SK-N-SH treated with all-trans-retinoic acid at 6 μM for 48 hours (cell line): ENCODE results near the gene UNC5C.

Experiments
- ATAC-seq: fragments of 200-7000 bp; cut with Tn5 transposase; 3 replicates; pipeline ENCODE4 v1.9.1; 2020; ENCODE audit warnings: mild to moderate bottlenecking, moderate library complexity
- ARNTL ChIP-seq: fragments of 450-650 bp; formaldehyde crosslinking; IDR thresholded peaks from 2 replicates; pipeline ENCODE4 v1.5.0; 2020; ENCODE audit warnings: low read depth, mild to moderate bottlenecking, moderate library complexity, borderline replicate concordance
- CREB5 ChIP-seq: fragments of 250-450 bp; sonication (Bioruptor Pico); IDR thresholded peaks from 2 replicates; pipeline ENCODE4 v1.5.1; 2020; ENCODE audit warnings: low read depth, mild to moderate bottlenecking, moderate library complexity
- CSDC2 ChIP-seq: fragments of 250-450 bp; sonication (Bioruptor Pico); IDR thresholded peaks from 2 replicates; pipeline ENCODE4 v1.5.0; 2020; ENCODE audit warnings: mild to moderate bottlenecking, moderate library complexity
- CSRNP3 ChIP-seq: fragments of 250-450 bp; sonication (Bioruptor Pico); IDR thresholded peaks from 2 replicates; pipeline ENCODE4 v1.5.1; 2021; ENCODE audit warnings: mild to moderate bottlenecking, moderate library complexity
- GLIS3 ChIP-seq: fragments of 250-450 bp; sonication (Bioruptor Pico); IDR thresholded peaks from 2 replicates; pipeline ENCODE4 v1.5.0; 2020; ENCODE audit warnings: mild to moderate bottlenecking, moderate library complexity
- ISL1 ChIP-seq: fragments of 250-450 bp; sonication (Bioruptor Pico); IDR thresholded peaks from 2 replicates; pipeline ENCODE4 v2.1.2; 2022; ENCODE audit warnings: mild to moderate bottlenecking, moderate library complexity
- OSR1 ChIP-seq: fragments of 250-450 bp; sonication (Bioruptor Pico); IDR thresholded peaks from 2 replicates; pipeline ENCODE4 v1.8.0; 2022; ENCODE audit warnings: moderate library complexity, mild to moderate bottlenecking, inconsistent platforms
- POU6F1 ChIP-seq: fragments of 250-450 bp; sonication (Bioruptor Pico); IDR thresholded peaks from 2 replicates; pipeline ENCODE4 v1.8.0; 2021; ENCODE audit warnings: low read depth, mild to moderate bottlenecking, moderate library complexity, borderline replicate concordance
- PPARA ChIP-seq: fragments of 250-450 bp; sonication (Bioruptor Pico); IDR thresholded peaks from 2 replicates; pipeline ENCODE4 v1.5.0; 2020; ENCODE audit warnings: mild to moderate bottlenecking, borderline replicate concordance
- RARB ChIP-seq: fragments of 250-450 bp; sonication (Bioruptor Pico); IDR thresholded peaks from 2 replicates; pipeline ENCODE4 v1.8.0; 2021; ENCODE audit warnings: mild to moderate bottlenecking, moderate library complexity
- TCF4 ChIP-seq: fragments of 250-450 bp; sonication (Bioruptor Pico); IDR thresholded peaks from 2 replicates; pipeline ENCODE4 v1.8.0; 2021; ENCODE audit warnings: mild to moderate bottlenecking, moderate library complexity, borderline replicate concordance
- TOX ChIP-seq: fragments of 250-450 bp; sonication (Bioruptor Pico); IDR thresholded peaks from 2 replicates; pipeline ENCODE4 v1.8.0; 2021; ENCODE audit warnings: mild to moderate bottlenecking, moderate library complexity, borderline replicate concordance
- TSHZ2 ChIP-seq: fragments of 250-450 bp; sonication (Bioruptor Pico); IDR thresholded peaks from 2 replicates; pipeline ENCODE4 v1.5.0; 2020; ENCODE audit warnings: mild to moderate bottlenecking, moderate library complexity
- ZFP3 ChIP-seq: fragments of 250-450 bp; sonication (Bioruptor Pico); IDR thresholded peaks from 2 replicates; pipeline ENCODE4 v1.5.0; 2020; ENCODE audit warnings: mild to moderate bottlenecking, moderate library complexity
- ZNF565 ChIP-seq: fragments of 450-650 bp; formaldehyde crosslinking; conservative IDR thresholded peaks from 2 replicates; pipeline ENCODE4 v1.5.0; 2020; ENCODE audit warnings: low read depth, mild to moderate bottlenecking, moderate library complexity
- ZNF70 ChIP-seq: fragments of 450-650 bp; formaldehyde crosslinking; IDR thresholded peaks from 2 replicates; pipeline ENCODE4 v1.5.0; 2020; ENCODE audit warnings: mild to moderate bottlenecking, moderate library complexity
- TF ChIP-seq, protein P1 (sequence below): fragments of 250-450 bp; sonication (Bioruptor Pico); IDR thresholded peaks from 2 replicates; pipeline ENCODE4 v1.8.0; 2020; ENCODE audit warnings: mild to moderate bottlenecking, moderate library complexity, borderline replicate concordance

UNC5C gene

DNA sequence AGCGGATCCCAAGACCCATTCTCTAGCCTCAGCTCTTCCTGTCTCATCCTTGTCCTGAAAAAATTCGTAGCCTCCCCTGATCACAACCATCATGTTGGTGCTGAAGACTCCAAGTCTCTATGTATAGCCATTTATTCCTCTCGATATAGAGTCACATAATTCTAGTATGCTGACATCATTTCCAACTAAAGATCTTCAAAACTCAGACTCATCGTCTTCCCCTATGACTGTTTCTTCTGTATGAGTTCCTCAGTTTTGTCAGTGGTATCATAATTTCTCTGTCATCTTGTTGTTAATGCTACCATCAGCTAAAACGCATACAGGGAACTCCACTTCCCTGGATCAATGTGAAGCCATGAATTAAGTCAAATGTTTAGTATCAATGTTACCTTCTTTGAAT lies 41.2 kb downstream of the UNC5C start:
- TF ChIP-seq CREB5 (no peak), ZFP3 (CRISPR knock-in tag) (no peak), CSDC2 (no peak), TCF4 (CRISPR knock-in tag) (no peak), ZNF70 (CRISPR knock-in tag) (no peak), ZNF565 (CRISPR knock-in tag) (no peak), ISL1 (no peak), RARB (CRISPR knock-in tag) (no peak), CSRNP3 (CRISPR knock-in tag) (no peak)
- no peak for ATAC-seq

DNA sequence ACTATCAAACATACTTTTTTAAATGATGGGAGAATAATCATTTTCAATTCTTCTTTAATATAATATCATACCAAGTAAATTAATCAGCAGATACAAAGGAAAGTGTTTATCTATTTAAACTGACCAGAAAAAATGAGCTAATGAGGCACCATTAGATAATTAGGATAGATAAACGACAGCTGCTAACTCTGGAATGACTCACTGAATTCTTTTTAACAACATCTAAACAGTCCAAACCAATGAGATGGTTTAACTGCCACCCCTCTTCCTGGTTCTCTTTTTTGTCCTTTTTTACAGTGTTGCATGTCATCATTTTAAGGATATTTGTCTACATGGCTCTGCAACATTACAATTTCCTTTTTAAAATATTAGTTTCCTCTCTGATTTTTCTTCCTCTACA lies 41.6 kb downstream of the UNC5C start:
- no peak for ATAC-seq
- TF ChIP-seq ARNTL (CRISPR knock-in tag) (no peak), GLIS3 (CRISPR knock-in tag) (no peak), ZNF70 (CRISPR knock-in tag) (no peak), PPARA (CRISPR knock-in tag) (no peak), RARB (CRISPR knock-in tag) (no peak), TCF4 (CRISPR knock-in tag) (no peak), OSR1 (no peak), TOX (CRISPR knock-in tag) (no peak), CSRNP3 (CRISPR knock-in tag) (no peak), TSHZ2 (CRISPR knock-in tag) (no peak), POU6F1 (CRISPR knock-in tag) (no peak), CREB5 (no peak)
- TF ChIP-seq, protein P1, sequence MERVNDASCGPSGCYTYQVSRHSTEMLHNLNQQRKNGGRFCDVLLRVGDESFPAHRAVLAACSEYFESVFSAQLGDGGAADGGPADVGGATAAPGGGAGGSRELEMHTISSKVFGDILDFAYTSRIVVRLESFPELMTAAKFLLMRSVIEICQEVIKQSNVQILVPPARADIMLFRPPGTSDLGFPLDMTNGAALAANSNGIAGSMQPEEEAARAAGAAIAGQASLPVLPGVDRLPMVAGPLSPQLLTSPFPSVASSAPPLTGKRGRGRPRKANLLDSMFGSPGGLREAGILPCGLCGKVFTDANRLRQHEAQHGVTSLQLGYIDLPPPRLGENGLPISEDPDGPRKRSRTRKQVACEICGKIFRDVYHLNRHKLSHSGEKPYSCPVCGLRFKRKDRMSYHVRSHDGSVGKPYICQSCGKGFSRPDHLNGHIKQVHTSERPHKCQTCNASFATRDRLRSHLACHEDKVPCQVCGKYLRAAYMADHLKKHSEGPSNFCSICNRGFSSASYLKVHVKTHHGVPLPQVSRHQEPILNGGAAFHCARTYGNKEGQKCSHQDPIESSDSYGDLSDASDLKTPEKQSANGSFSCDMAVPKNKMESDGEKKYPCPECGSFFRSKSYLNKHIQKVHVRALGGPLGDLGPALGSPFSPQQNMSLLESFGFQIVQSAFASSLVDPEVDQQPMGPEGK (CRISPR knock-in tag), result no peak

- peak; percentile 59; the same call in 1 of the 2 replicates for TF ChIP-seq ISL1
- TF ChIP-seq TOX (CRISPR knock-in tag), result peak; percentile 62; the same call in 1 of the 2 replicates
- no peak for TF ChIP-seq OSR1
- no peak for ATAC-seq
Measured at GRCh38 chr4:95506264-95506663, 42.5 kb downstream of the UNC5C start.
